LNCAP (cell line): Measurements from ENCODE around the gene CHP2.

Experiments
- CTCF ChIP-seq: fragments of 450-650 bp; IDR thresholded peaks from 2 replicates; pipeline ENCODE4 v1.5.1; 2017; ENCODE audit warnings: mild to moderate bottlenecking

CHP2 gene

GRCh38 chr16:23757937-23758619 is 3.3 kb downstream of the CHP2 start:
- TF ChIP-seq CTCF = no peak

GRCh38 chr16:23765933-23766332 is 11.1 kb downstream of the CHP2 start:
- TF ChIP-seq CTCF = no peak

GRCh38 chr16:23768581-23768980 is 13.8 kb downstream of the CHP2 start:
- TF ChIP-seq CTCF = no peak

GRCh38 chr16:23771027-23771426 is 16.2 kb downstream of the CHP2 start:
- no peak for TF ChIP-seq CTCF

GRCh38 chr16:23771642-23772041 is 16.8 kb downstream of the CHP2 start:
- no peak for TF ChIP-seq CTCF

GRCh38 chr16:23773339-23773738 is 18.5 kb downstream of the CHP2 start:
- no peak for TF ChIP-seq CTCF

GRCh38 chr16:23781176-23781575 is 26.4 kb downstream of the CHP2 start:
- TF ChIP-seq CTCF = no peak
